ENCODE data around the gene POLR3B. TPM values are rescaled to one million over a fixed set of nuclear protein-coding genes. Genes with fewer than 3 reads are reported as not detected.

Gene POLR3B
- total and polyA plus RNA-seq, 2 donors (not counting 1 experiment from before 2014, with no cell fraction given): 9.9 to 13.6 TPM

DNA sequence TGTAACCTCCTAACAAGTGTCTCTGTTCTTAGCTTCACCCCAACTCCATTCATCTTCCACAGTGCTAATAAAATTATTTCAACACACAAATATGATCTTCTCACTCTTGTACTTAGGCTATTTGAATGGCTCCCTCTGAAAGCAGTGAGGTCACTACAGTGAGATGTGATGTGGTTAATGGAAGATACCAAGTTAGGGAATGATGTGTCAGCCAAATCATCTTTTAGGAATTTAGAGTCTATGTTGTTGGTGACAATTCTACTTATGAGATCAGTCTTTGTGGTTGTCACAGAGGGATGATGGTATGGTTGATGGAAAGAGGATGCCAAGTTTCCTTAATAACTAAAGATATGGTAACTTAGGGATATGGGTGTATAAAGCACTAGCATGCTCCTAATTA lies 57.6 kb downstream of the POLR3B start:
- Histone ChIP-seq H3K9ac (ENCODE audit: insufficient read depth, low read length) (no peak overlapping the region), H2AFZ (ENCODE audit: low read length) (no peak overlapping the region), H3K4me2 (ENCODE audit: extremely low read depth, insufficient read depth, low read length) (peak overlapping the region; percentile 3), H3K9me3 (ENCODE audit: control insufficient read depth, insufficient read depth, low read depth, low read length) (no peaks in the 10 kb centered on the region), H3K36me3 (ENCODE audit: control insufficient read depth, insufficient read depth, low read length) (peaks cover 1% of the 10 kb centered on the region), H4K20me1 (ENCODE audit: control insufficient read depth, extremely low read depth, insufficient read depth, low read length) (no peaks in the 10 kb centered on the region), H3K27ac (ENCODE audit: insufficient read depth, low read length) (peak overlapping the region; percentile 4), H3K4me1 (ENCODE audit: control insufficient read depth, extremely low read depth, insufficient read depth, low read length) (peaks cover 14% of the 10 kb centered on the region), H3K4me3 (replicated peaks in 1 of 4; ENCODE audit: control extremely low read depth in 1 of 4, insufficient read depth in 1 of 4, low read depth in 3 of 4, low read length in 4 of 4) (no peak overlapping the region), H3K27me3 (ENCODE audit: control insufficient read depth, insufficient read depth, low read length) (no peaks in the 10 kb centered on the region), H3K79me2 (ENCODE audit: control insufficient read depth, insufficient read depth, low read length) (no peaks in the 10 kb centered on the region)
- peak in 1 of 2 donors; percentile 87 for DNase-seq (ENCODE audit: low read depth in 2 of 2)
- no peak for TF ChIP-seq EZH2 (IDR thresholded peaks at IDR 0.05; ENCODE audit: low read length, missing control alignments)
- TF ChIP-seq, protein P1, sequence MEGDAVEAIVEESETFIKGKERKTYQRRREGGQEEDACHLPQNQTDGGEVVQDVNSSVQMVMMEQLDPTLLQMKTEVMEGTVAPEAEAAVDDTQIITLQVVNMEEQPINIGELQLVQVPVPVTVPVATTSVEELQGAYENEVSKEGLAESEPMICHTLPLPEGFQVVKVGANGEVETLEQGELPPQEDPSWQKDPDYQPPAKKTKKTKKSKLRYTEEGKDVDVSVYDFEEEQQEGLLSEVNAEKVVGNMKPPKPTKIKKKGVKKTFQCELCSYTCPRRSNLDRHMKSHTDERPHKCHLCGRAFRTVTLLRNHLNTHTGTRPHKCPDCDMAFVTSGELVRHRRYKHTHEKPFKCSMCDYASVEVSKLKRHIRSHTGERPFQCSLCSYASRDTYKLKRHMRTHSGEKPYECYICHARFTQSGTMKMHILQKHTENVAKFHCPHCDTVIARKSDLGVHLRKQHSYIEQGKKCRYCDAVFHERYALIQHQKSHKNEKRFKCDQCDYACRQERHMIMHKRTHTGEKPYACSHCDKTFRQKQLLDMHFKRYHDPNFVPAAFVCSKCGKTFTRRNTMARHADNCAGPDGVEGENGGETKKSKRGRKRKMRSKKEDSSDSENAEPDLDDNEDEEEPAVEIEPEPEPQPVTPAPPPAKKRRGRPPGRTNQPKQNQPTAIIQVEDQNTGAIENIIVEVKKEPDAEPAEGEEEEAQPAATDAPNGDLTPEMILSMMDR (conservative IDR thresholded peaks at IDR 0.05 in 1 of 2, IDR thresholded peaks at IDR 0.05 in 1 of 2; ENCODE audit: low read depth in 1 of 2, low read length in 2 of 2): no peak

DNA sequence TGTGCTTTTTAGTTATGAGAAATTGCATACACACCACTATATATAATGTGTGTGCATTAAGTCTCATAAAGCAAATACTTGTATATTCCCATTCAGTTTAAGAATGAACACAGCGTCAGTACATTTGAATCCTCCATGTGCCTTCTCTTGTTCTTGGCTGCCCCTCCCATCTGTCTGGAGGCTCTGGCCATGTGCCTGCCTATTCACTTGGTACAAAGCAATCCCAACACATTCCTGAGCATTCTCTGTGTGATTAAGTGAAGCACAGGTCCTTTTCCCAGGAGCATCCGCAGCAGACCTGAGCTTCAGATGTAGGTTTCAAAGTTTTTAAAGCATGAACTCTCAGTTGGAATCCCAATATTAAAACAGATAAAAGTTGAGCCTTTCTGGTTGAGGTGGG lies 58.7 kb downstream of the POLR3B start:
- Histone ChIP-seq H3K27me3 (ENCODE audit: control insufficient read depth, insufficient read depth, low read length) (no peaks in the 10 kb centered on the region), H3K9ac (ENCODE audit: insufficient read depth, low read length) (no peak overlapping the region), H3K4me1 (ENCODE audit: control insufficient read depth, extremely low read depth, insufficient read depth, low read length) (peaks cover 14% of the 10 kb centered on the region), H3K4me3 (replicated peaks in 1 of 4; ENCODE audit: control extremely low read depth in 1 of 4, insufficient read depth in 1 of 4, low read depth in 3 of 4, low read length in 4 of 4) (no peak overlapping the region), H3K79me2 (ENCODE audit: control insufficient read depth, insufficient read depth, low read length) (no peaks in the 10 kb centered on the region), H3K9me3 (ENCODE audit: control insufficient read depth, insufficient read depth, low read depth, low read length) (no peaks in the 10 kb centered on the region), H3K27ac (ENCODE audit: insufficient read depth, low read length) (no peak overlapping the region), H2AFZ (ENCODE audit: low read length) (no peak overlapping the region), H3K36me3 (ENCODE audit: control insufficient read depth, insufficient read depth, low read length) (no peaks in the 10 kb centered on the region), H3K4me2 (ENCODE audit: extremely low read depth, insufficient read depth, low read length) (no peak overlapping the region), H4K20me1 (ENCODE audit: control insufficient read depth, extremely low read depth, insufficient read depth, low read length) (no peaks in the 10 kb centered on the region)
- no peak for TF ChIP-seq EZH2 (IDR thresholded peaks at IDR 0.05; ENCODE audit: low read length, missing control alignments)
- peak in 1 of 2 donors; percentile 88 for DNase-seq (ENCODE audit: low read depth in 2 of 2)

DNA sequence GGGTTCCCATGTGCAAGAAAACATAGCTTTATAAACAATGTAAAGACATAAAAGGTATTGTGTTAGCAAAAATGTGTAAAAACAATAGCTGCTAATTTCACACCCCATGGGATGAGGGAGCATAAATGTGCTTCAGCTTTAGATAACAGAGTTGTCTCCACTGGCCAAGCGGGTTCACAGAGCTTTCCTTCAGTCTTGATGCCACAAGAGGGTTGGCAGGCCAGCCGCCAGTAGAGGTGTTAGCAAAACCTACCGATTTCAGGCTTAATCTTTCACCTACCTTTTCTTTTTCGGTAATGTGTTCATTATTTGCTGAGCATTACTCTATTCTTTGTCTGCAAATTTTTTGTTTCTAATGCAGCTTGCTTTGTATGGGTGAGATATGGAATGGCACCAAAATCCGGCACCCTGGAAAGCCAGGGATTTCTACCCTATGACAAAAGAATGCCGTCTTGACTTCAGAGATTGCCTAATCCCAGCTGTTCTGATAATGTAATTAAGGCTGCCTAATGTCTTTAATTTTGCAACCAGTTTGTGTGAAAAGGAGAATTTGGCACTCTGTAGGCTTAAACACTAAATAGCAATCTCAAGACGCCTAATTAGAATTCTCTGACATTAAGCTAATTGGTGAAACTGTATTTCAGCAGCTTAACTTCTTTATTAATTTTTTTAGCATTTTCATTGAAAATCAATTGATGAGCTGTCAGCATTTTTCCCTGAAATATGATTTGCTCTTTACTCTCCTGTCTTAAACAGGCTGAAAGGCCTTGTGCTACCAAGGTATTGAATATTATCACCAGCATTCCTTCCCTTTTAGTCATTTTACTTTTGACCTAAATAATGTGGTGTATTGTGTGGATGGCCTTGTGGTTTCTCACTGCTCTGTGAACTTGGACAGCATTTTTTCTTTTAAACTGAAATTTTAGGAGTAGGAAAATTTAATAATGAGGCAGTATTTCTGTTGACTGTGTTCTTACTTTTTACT lies 60.7 kb downstream of the POLR3B start:
- H3K4me3 ChIP-seq (replicated peaks in 1 of 4; ENCODE audit: control extremely low read depth in 1 of 4, insufficient read depth in 1 of 4, low read depth in 3 of 4, low read length in 4 of 4): no peak overlapping the region
- peak; percentile 65 to 90 for DNase-seq (ENCODE audit: low read depth in 2 of 2)
- TF ChIP-seq, protein P1 (conservative IDR thresholded peaks at IDR 0.05 in 1 of 2, IDR thresholded peaks at IDR 0.05 in 1 of 2; ENCODE audit: low read depth in 1 of 2, low read length in 2 of 2): no peak
- no peak for TF ChIP-seq EZH2 (IDR thresholded peaks at IDR 0.05; ENCODE audit: low read length, missing control alignments)

More for the DNA sequence above, 60.7 kb downstream of the POLR3B start:
- Histone ChIP-seq H3K27me3 (ENCODE audit: control insufficient read depth, insufficient read depth, low read length) (no peaks in the 10 kb centered on the region), H3K36me3 (ENCODE audit: control insufficient read depth, insufficient read depth, low read length) (no peaks in the 10 kb centered on the region), H3K4me2 (ENCODE audit: extremely low read depth, insufficient read depth, low read length) (peak overlapping the region; percentile 40), H3K4me1 (ENCODE audit: control insufficient read depth, extremely low read depth, insufficient read depth, low read length) (peaks cover 14% of the 10 kb centered on the region), H3K27ac (ENCODE audit: insufficient read depth, low read length) (no peak overlapping the region), H3K9ac (ENCODE audit: insufficient read depth, low read length) (no peak overlapping the region), H2AFZ (ENCODE audit: low read length) (no peak overlapping the region), H4K20me1 (ENCODE audit: control insufficient read depth, extremely low read depth, insufficient read depth, low read length) (no peaks in the 10 kb centered on the region), H3K79me2 (ENCODE audit: control insufficient read depth, insufficient read depth, low read length) (no peaks in the 10 kb centered on the region), H3K9me3 (ENCODE audit: control insufficient read depth, insufficient read depth, low read depth, low read length) (no peaks in the 10 kb centered on the region)
